Measurements from ENCODE around the gene KDM1B. TPM values are rescaled to one million over a fixed set of nuclear protein-coding genes. Genes with fewer than 3 reads are reported as not detected.

Gene KDM1B
- total RNA-seq = 18.4 and 21.4 TPM in 2 replicates

GRCh38 chr6:18155150-18155863, at the start of gene KDM1B:
Gene KDM1B (plus strand): TSS chr6:18155422. CDS start chr6:18159896, 4,474 bp downstream.

GRCh38 chr6:18122128-18123093, 32.8 kb upstream of the KDM1B start, which contains the start of gene NHLRC1:
Gene NHLRC1 (minus strand): TSS chr6:18122677. CDS start chr6:18122606, 71 bp downstream.

GRCh38 chr6:18154507-18155149, 594 bp upstream of the KDM1B start, which contains the start of gene TPMT:
Gene TPMT (minus strand): TSS chr6:18155077. CDS start chr6:18149127, 5,950 bp downstream.

GRCh38 chr6:18264219-18264922, 109.1 kb downstream of the KDM1B start, which contains the start of gene DEK:
Gene DEK (minus strand): TSS chr6:18264530. CDS start chr6:18263987, 543 bp downstream.

Other genes with a start within 250 kb of the KDM1B start
- gene KIF13A, start 167.8 kb upstream of the KDM1B start, total RNA-seq = 56.2 and 73.9 TPM in 2 replicates
- 2.1 and 2.8 TPM in 2 replicates for gene NHLRC1, start 32.7 kb upstream of the KDM1B start, total RNA-seq
- gene TPMT, start 345 bp upstream of the KDM1B start, total RNA-seq = 13.5 and 22.6 TPM in 2 replicates
- 87.9 and 181 TPM in 2 replicates for gene DEK, start 109.1 kb downstream of the KDM1B start, total RNA-seq
- gene RNF144B, start 231.9 kb downstream of the KDM1B start, total RNA-seq = 1.7 and 5.9 TPM in 2 replicates